K562 (cell line): ENCODE measurements around the gene TXNRD1. TPM values are rescaled to one million over a fixed set of nuclear protein-coding genes. Genes with fewer than 3 reads are reported as not detected.

Experiments used
- ATAC-seq: fragments of 200-7000 bp; cut with Tn5 transposase; 3 replicates; pipeline ENCODE4 v1.9.1; 2020; ENCODE audit warnings: moderate library complexity
- BruUV-seq: library from RNA; stranded (reverse); fragments of 400-500 nt; replicated peaks from 2 replicates; lab custom pipeline; 2021; lab: Mats Ljungman, UMichigan
- CTCF ChIA-PET: fragments of 300-600 bp; formaldehyde crosslinking; extraction: SDS; loops from one replicate; lab custom pipeline; 2021; ENCODE audit warnings: low intra/inter-chr PET ratio; lab: Yijun Ruan, JAX
- POLR2A ChIA-PET: fragments of 300-600, 350-650 bp; sonication (Branson Sonifier 250); formaldehyde crosslinking; extraction: SDS; loops from one replicate; lab custom pipeline; 2021; ENCODE audit warnings: antibody characterized with exemption, inconsistent platforms; lab: Yijun Ruan, JAX
- DNase-seq, 4 experiments: peaks; one replicate each; pipeline versions ENCODE4 v3.0.0 to v3.0.0-alpha.2; 2011 to 2018; ENCODE audit warnings: low spot score in 3 of 4, mixed read lengths in 3 of 4; ENCODE audit errors: extremely low read depth in 1 of 4
- FAIRE-seq: peaks from 2 replicates; lab custom pipeline; 2011; peaks lifted over from hg19 to GRCh38; lab: Jason Lieb, UNC
- H2AFZ ChIP-seq: 2 replicates; pipeline ENCODE4 v1.6.0; 2011; ENCODE audit warnings: low read depth, low read length, control low read depth, inconsistent platforms
- H3K27ac ChIP-seq: fragments of 200-600 bp; 3 replicates; pipeline ENCODE4 v1.8.0; 2011; ENCODE audit warnings: low read depth, mild to moderate bottlenecking, control low read depth, inconsistent platforms, low read length, moderate library complexity, mixed read lengths; ENCODE audit errors: extremely low read depth
- H3K27me3 ChIP-seq, 2 experiments: fragments of 300-600 bp in 1 of 2; 2 replicates in 1 of 2; 3 replicates in 1 of 2; pipeline versions ENCODE4 v1.6.0 to v1.8.0; 2011; ENCODE audit warnings: inconsistent platforms in 2 of 2, low read length in 2 of 2, mild to moderate bottlenecking in 1 of 2, mixed read lengths in 1 of 2, moderate library complexity in 1 of 2; ENCODE audit not compliant: control insufficient read depth in 2 of 2, insufficient read depth in 2 of 2
- H3K36me3 ChIP-seq: fragments of 300-600 bp; 3 replicates; pipeline ENCODE4 v1.8.0; 2011; ENCODE audit warnings: mild to moderate bottlenecking, low read length, inconsistent platforms; ENCODE audit not compliant: control insufficient read depth, insufficient read depth
- H3K4me1 ChIP-seq, 2 experiments: fragments of 200-600 bp in 1 of 2; replicated peaks in 1 of 2; 2 replicates in 1 of 2; 3 replicates in 1 of 2; pipeline versions ENCODE4 v1.5.1 to v1.8.0; 2011; ENCODE audit warnings: inconsistent platforms in 2 of 2, low read length in 2 of 2, mild to moderate bottlenecking in 1 of 2, mixed read lengths in 1 of 2, moderate library complexity in 1 of 2; ENCODE audit not compliant: control insufficient read depth in 2 of 2, insufficient read depth in 2 of 2
- H3K4me2 ChIP-seq: 2 replicates; pipeline ENCODE4 v1.6.1; 2011; ENCODE audit warnings: low read length, control low read depth, inconsistent platforms, mixed read lengths; ENCODE audit not compliant: insufficient read depth
- H3K4me3 ChIP-seq: fragments of 200-600 bp; sonication (generic), shearing (Covaris generic); 2 replicates; pipeline ENCODE4 v1.5.1; 2016; ENCODE audit warnings: control low read depth, inconsistent platforms
- H3K79me2 ChIP-seq: fragments of 200-600 bp; 3 replicates; pipeline ENCODE4 v1.8.0; 2011; ENCODE audit warnings: low read length, inconsistent platforms; ENCODE audit not compliant: control insufficient read depth, insufficient read depth
- H3K9ac ChIP-seq, 2 experiments: 2 replicates each; pipeline versions ENCODE4 v1.6.0 to v1.6.1; 2011; ENCODE audit warnings: low read depth in 2 of 2, low read length in 2 of 2, control low read depth in 1 of 2, inconsistent platforms in 1 of 2, mild to moderate bottlenecking in 1 of 2, mixed read lengths in 1 of 2; ENCODE audit not compliant: insufficient read depth in 1 of 2
- H3K9me1 ChIP-seq: one replicate; pipeline ENCODE4 v1.6.0; 2011; ENCODE audit warnings: inconsistent platforms, mild to moderate bottlenecking, low read length, moderate library complexity; ENCODE audit not compliant: control insufficient read depth, insufficient read depth
- H3K9me3 ChIP-seq: replicated peaks from 2 replicates; pipeline ENCODE4 v1.5.1; 2011; ENCODE audit warnings: low read depth, low read length, inconsistent platforms; ENCODE audit not compliant: control insufficient read depth, insufficient read depth
- H4K20me1 ChIP-seq: replicated peaks from 2 replicates; pipeline ENCODE4 v1.6.1; 2011; ENCODE audit warnings: low read length, inconsistent platforms, mixed read lengths; ENCODE audit not compliant: control insufficient read depth, insufficient read depth
- ATF7 ChIP-seq: fragments of 450-650 bp; IDR thresholded peaks from 2 replicates; pipeline ENCODE4 v1.7.1; 2014; ENCODE audit warnings: mild to moderate bottlenecking, moderate library complexity
- HDAC1 ChIP-seq, 2 experiments: fragments of 450-650 bp; IDR thresholded peaks; 2 replicates each; pipeline ENCODE4 v1.6.1; 2016 to 2017; ENCODE audit warnings: inconsistent platforms in 1 of 2, mild to moderate bottlenecking in 1 of 2, moderate library complexity in 1 of 2
- KLF6 ChIP-seq: fragments of 250-450 bp; sonication (Bioruptor Pico); IDR thresholded peaks from 2 replicates; pipeline ENCODE4 v1.4.0; 2020; ENCODE audit warnings: mild to moderate bottlenecking, moderate library complexity, borderline replicate concordance
- NCOA1 ChIP-seq: fragments of 450-650 bp; IDR thresholded peaks from 2 replicates; pipeline ENCODE4 v1.6.1; 2016; ENCODE audit warnings: low read depth
- POLR3G ChIP-seq: IDR thresholded peaks from 2 replicates; pipeline ENCODE4 v1.6.1; 2011; ENCODE audit not compliant: insufficient read length, insufficient replicate concordance; ENCODE audit errors: extremely low read depth
- RUNX1 ChIP-seq: sonication (generic); IDR thresholded peaks from 2 replicates; pipeline ENCODE4 v1.6.1; 2016; ENCODE audit warnings: antibody characterized with exemption, low read depth
- SMARCA5 ChIP-seq: fragments of 450-650 bp; IDR thresholded peaks from 2 replicates; pipeline ENCODE4 v1.6.1; 2016
- ZNF124 ChIP-seq: sonication (generic); formaldehyde crosslinking; IDR thresholded peaks from 2 replicates; pipeline ENCODE4 v1.8.1; 2022; ENCODE audit warnings: missing genetic modification reagents
- WGBS: fragments of 100-300 bp; shearing (Covaris generic); methylation state at CpG from one replicate; pipeline ENCODE4 v1.1.6; 2016; ENCODE audit warnings: low coverage, mixed read lengths; ENCODE audit not compliant: insufficient coverage; ENCODE audit errors: missing lambda C conversion rate; 5-methylcytosine and 5-hydroxymethylcytosine counted together
- in situ Hi-C: fragments of 300-500 bp; cut with MboI; formaldehyde crosslinking; loops from 4 replicates; pipeline ENCODE4 v1.15.0; 2018; ENCODE audit warnings: inconsistent platforms, mixed read lengths
- intact Hi-C: fragments of 100-400 bp; cut with micrococcal nuclease; formaldehyde crosslinking; loops from 2 replicates; pipeline ENCODE4 v1.14.2; 2022
- polyA plus RNA-seq, 8 experiments: library from polyadenylated mRNA; depleted of rRNA in 4 of 8; stranded (reverse) in 5 of 8; unstranded in 3 of 8; fragments of >200 nt; fragmentation: Nextera tagmentation in 2 of 8; fragmentation: Illumina TruSeq in 1 of 8; extraction: Ambion mirVana in 2 of 8; extraction: Trizol in 1 of 8; gene quantifications; 2 replicates each; pipeline versions ENCODE4 v1.2.1 to v1.2.3, GENCODE V29; 2011 to 2014; ENCODE audit warnings: inconsistent platforms in 1 of 8, missing spikeins in 1 of 8
- total RNA-seq, 7 experiments: library from RNA; depleted of rRNA in 6 of 7; stranded (reverse); fragments of >200 nt in 6 of 7; fragmentation: Illumina TruSeq in 2 of 7; extraction: Trizol in 2 of 7; gene quantifications; 2 replicates each; pipeline versions ENCODE4 v1.2.1 to v1.2.3, GENCODE V29; 2011 to 2021; ENCODE audit warnings: low replicate concordance in 1 of 7
- TF ChIP-seq, protein P1 (sequence below): fragments of 450-650 bp; IDR thresholded peaks from 2 replicates; pipeline ENCODE4 v1.6.1; 2017; ENCODE audit warnings: antibody characterized with exemption, mild to moderate bottlenecking
- TF ChIP-seq, protein P2 (sequence below): sonication (generic); formaldehyde crosslinking; IDR thresholded peaks from 2 replicates; pipeline ENCODE4 v1.8.0; 2023; ENCODE audit warnings: mild to moderate bottlenecking, missing genetic modification reagents
- TF ChIP-seq, protein P3 (sequence below), 2 experiments: fragments of 450-650 bp in 1 of 2; IDR thresholded peaks; 2 replicates each; pipeline ENCODE4 v1.6.1; 2011 to 2017; ENCODE audit warnings: low read depth in 2 of 2, antibody characterized with exemption in 1 of 2, borderline replicate concordance in 1 of 2, low read length in 1 of 2, mild to moderate bottlenecking in 1 of 2, mixed read lengths in 1 of 2; ENCODE audit not compliant: control insufficient read depth in 1 of 2

The TXNRD1 gene
- total and polyA plus RNA-seq, 9 of the 15 experiments (the other 6 are each of a cell fraction or from before 2014, with no cell fraction given), result 107 to 189 (median 146) TPM

DNA sequence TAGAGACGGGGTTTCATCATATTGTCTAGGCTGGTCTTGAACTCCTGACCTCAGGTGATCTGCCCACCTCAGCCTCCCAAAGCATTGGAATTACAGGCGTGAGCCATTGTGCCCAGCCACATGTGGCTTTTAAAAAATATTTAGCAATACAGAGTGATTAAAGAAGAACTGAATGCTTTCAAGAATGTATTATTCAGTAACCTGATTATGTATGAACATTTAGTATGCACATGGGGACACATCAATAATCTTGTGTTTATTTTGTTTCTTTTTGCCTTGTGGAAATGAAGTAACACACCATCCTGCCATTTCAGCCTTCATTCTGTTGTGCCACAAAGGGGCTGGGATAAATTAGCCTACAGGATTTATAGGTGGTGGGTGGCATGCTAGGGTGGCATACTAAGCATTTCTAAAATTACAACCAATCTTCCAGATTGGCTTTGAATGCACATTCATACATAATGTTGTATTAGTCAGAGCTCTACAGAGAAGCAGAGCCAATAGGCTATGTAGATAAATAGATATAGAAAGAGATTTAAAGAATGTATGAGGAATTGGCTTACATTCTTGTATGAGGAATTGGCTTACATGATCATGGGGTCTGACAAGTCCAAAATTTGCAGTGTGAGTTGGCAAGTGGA is 25.5 kb upstream of the TXNRD1 start:
- no TSS peak for BruUV-seq
- Histone ChIP-seq H3K27ac (no peak overlapping the region), H3K4me2 (no peak overlapping the region), H3K9me3 (no peaks in the 10 kb centered on the region), H3K9me1 (no peaks in the 10 kb centered on the region), H3K4me1 (no peaks in the 10 kb centered on the region), H3K27me3 (no peaks in the 10 kb centered on the region), H3K79me2 (no peaks in the 10 kb centered on the region), H2AFZ (no peak overlapping the region), H3K36me3 (no peaks in the 10 kb centered on the region), H3K9ac (no peak overlapping the region), H4K20me1 (no peaks in the 10 kb centered on the region), H3K4me3 (no peak overlapping the region)
- ChIA-PET POLR2A (interaction anchor here (0.6 kb wide), 1 partner anchor 12 kb away, joined by 3 read pairs; no protein-coding TSS in a partner anchor), CTCF (no interaction called here)
- DNase-seq, result no peak
- FAIRE-seq, result no peak
- ATAC-seq, result no peak
- in situ Hi-C loops, result no loop called here
- intact Hi-C loops, result no loop called here
- 14% methylated on average over 2 of the region's 2 CpGs for WGBS
- TF ChIP-seq SMARCA5 (no peak), NCOA1 (no peak), ATF7 (no peak), KLF6 (no peak), POLR3G (no peak), RUNX1 (no peak), HDAC1 (IDR thresholded peaks at IDR 0.05) (no peak), ZNF124 (CRISPR knock-in tag) (no peak)
- TF ChIP-seq, protein P1, sequence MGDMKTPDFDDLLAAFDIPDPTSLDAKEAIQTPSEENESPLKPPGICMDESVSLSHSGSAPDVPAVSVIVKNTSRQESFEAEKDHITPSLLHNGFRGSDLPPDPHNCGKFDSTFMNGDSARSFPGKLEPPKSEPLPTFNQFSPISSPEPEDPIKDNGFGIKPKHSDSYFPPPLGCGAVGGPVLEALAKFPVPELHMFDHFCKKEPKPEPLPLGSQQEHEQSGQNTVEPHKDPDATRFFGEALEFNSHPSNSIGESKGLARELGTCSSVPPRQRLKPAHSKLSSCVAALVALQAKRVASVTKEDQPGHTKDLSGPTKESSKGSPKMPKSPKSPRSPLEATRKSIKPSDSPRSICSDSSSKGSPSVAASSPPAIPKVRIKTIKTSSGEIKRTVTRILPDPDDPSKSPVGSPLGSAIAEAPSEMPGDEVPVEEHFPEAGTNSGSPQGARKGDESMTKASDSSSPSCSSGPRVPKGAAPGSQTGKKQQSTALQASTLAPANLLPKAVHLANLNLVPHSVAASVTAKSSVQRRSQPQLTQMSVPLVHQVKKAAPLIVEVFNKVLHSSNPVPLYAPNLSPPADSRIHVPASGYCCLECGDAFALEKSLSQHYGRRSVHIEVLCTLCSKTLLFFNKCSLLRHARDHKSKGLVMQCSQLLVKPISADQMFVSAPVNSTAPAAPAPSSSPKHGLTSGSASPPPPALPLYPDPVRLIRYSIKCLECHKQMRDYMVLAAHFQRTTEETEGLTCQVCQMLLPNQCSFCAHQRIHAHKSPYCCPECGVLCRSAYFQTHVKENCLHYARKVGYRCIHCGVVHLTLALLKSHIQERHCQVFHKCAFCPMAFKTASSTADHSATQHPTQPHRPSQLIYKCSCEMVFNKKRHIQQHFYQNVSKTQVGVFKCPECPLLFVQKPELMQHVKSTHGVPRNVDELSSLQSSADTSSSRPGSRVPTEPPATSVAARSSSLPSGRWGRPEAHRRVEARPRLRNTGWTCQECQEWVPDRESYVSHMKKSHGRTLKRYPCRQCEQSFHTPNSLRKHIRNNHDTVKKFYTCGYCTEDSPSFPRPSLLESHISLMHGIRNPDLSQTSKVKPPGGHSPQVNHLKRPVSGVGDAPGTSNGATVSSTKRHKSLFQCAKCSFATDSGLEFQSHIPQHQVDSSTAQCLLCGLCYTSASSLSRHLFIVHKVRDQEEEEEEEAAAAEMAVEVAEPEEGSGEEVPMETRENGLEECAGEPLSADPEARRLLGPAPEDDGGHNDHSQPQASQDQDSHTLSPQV, result no peak
- TF ChIP-seq, protein P2, sequence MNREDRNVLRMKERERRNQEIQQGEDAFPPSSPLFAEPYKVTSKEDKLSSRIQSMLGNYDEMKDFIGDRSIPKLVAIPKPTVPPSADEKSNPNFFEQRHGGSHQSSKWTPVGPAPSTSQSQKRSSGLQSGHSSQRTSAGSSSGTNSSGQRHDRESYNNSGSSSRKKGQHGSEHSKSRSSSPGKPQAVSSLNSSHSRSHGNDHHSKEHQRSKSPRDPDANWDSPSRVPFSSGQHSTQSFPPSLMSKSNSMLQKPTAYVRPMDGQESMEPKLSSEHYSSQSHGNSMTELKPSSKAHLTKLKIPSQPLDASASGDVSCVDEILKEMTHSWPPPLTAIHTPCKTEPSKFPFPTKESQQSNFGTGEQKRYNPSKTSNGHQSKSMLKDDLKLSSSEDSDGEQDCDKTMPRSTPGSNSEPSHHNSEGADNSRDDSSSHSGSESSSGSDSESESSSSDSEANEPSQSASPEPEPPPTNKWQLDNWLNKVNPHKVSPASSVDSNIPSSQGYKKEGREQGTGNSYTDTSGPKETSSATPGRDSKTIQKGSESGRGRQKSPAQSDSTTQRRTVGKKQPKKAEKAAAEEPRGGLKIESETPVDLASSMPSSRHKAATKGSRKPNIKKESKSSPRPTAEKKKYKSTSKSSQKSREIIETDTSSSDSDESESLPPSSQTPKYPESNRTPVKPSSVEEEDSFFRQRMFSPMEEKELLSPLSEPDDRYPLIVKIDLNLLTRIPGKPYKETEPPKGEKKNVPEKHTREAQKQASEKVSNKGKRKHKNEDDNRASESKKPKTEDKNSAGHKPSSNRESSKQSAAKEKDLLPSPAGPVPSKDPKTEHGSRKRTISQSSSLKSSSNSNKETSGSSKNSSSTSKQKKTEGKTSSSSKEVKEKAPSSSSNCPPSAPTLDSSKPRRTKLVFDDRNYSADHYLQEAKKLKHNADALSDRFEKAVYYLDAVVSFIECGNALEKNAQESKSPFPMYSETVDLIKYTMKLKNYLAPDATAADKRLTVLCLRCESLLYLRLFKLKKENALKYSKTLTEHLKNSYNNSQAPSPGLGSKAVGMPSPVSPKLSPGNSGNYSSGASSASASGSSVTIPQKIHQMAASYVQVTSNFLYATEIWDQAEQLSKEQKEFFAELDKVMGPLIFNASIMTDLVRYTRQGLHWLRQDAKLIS, result no peak
- TF ChIP-seq, protein P3, sequence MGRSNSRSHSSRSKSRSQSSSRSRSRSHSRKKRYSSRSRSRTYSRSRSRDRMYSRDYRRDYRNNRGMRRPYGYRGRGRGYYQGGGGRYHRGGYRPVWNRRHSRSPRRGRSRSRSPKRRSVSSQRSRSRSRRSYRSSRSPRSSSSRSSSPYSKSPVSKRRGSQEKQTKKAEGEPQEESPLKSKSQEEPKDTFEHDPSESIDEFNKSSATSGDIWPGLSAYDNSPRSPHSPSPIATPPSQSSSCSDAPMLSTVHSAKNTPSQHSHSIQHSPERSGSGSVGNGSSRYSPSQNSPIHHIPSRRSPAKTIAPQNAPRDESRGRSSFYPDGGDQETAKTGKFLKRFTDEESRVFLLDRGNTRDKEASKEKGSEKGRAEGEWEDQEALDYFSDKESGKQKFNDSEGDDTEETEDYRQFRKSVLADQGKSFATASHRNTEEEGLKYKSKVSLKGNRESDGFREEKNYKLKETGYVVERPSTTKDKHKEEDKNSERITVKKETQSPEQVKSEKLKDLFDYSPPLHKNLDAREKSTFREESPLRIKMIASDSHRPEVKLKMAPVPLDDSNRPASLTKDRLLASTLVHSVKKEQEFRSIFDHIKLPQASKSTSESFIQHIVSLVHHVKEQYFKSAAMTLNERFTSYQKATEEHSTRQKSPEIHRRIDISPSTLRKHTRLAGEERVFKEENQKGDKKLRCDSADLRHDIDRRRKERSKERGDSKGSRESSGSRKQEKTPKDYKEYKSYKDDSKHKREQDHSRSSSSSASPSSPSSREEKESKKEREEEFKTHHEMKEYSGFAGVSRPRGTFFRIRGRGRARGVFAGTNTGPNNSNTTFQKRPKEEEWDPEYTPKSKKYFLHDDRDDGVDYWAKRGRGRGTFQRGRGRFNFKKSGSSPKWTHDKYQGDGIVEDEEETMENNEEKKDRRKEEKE (IDR thresholded peaks at IDR 0.05; ENCODE audit: borderline replicate concordance in 1 of 2, control insufficient read depth in 1 of 2, low read depth in 2 of 2, low read length in 1 of 2), result no peak
